ENCODE measurements around the gene CUL4A. TPM values are rescaled to one million over a fixed set of nuclear protein-coding genes. Genes with fewer than 3 reads are reported as not detected.
"Not testable (repeated sequence)": the region's sequence is repeated elsewhere in the genome, so short reads cannot be mapped to it uniquely, and the experiment has no call there.

CUL4A gene
- total RNA-seq, 2 experiments from 2014 or later: 54.6 to 56.6 TPM

- H3K9me3 ChIP-seq (ENCODE audit: control insufficient read depth in 1 of 2, insufficient read depth in 1 of 2, low read length in 2 of 2): no peaks in the 10 kb centered on the region
- H3K9me3 Mint-ChIP-seq: no peaks in the 10 kb centered on the region
- ATAC-seq (ENCODE audit: poor library complexity): no peak
- ChIA-PET POLR2A (no interaction called here), CTCF (no interaction called here)
- no peak for DNase-seq
- H3K4me3 ChIP-seq (ENCODE audit: low read length): no peak overlapping the region
- H3K27me3 ChIP-seq (ENCODE audit: control insufficient read depth in 1 of 2, insufficient read depth in 2 of 2, low read length in 2 of 2): no peaks in the 10 kb centered on the region
- no peaks in the 10 kb centered on the region for H3K27me3 Mint-ChIP-seq
- intact Hi-C loops (cut with DNase I, micrococcal nuclease): no loop called here
- H3K36me3 Mint-ChIP-seq (ENCODE audit: low read depth): peaks cover 91% of the 10 kb centered on the region
- no peaks in the 10 kb centered on the region for H3K4me1 ChIP-seq (ENCODE audit: insufficient read depth, low read length)
- H3K27ac ChIP-seq (ENCODE audit: low read depth in 1 of 2, low read length in 2 of 2): no peak overlapping the region
- H3K4me1 Mint-ChIP-seq (ENCODE audit: low read depth): no peaks in the 10 kb centered on the region
- H3K27ac Mint-ChIP-seq: no peak overlapping the region
- no peak for TF ChIP-seq CTCF (IDR thresholded peaks at IDR 0.05)
- H3K4me3 Mint-ChIP-seq: no peak overlapping the region
- H3K36me3 ChIP-seq (ENCODE audit: insufficient read depth, low read length): peaks cover 82% of the 10 kb centered on the region
Measured at GRCh38 chr13:113239986-113240385, 30.6 kb downstream of the CUL4A start.

- H3K27ac Mint-ChIP-seq; CTCF ChIA-PET; H3K4me1 ChIP-seq (ENCODE audit: insufficient read depth, low read length); DNase-seq; H3K27me3 Mint-ChIP-seq; ATAC-seq (ENCODE audit: poor library complexity); H3K27ac ChIP-seq (ENCODE audit: low read depth in 1 of 2, low read length in 2 of 2); H3K4me3 ChIP-seq (ENCODE audit: low read length); H3K9me3 Mint-ChIP-seq; H3K4me1 Mint-ChIP-seq (ENCODE audit: low read depth); POLR2A ChIA-PET; H3K27me3 ChIP-seq (ENCODE audit: control insufficient read depth in 1 of 2, insufficient read depth in 2 of 2, low read length in 2 of 2); intact Hi-C loops (cut with DNase I, micrococcal nuclease); H3K9me3 ChIP-seq (ENCODE audit: control insufficient read depth in 1 of 2, insufficient read depth in 1 of 2, low read length in 2 of 2); H3K4me3 Mint-ChIP-seq: not testable (repeated sequence)
- peaks cover 91% of the 10 kb centered on the region for H3K36me3 Mint-ChIP-seq (ENCODE audit: low read depth)
- H3K36me3 ChIP-seq (ENCODE audit: insufficient read depth, low read length): peaks cover 88% of the 10 kb centered on the region
Measured at GRCh38 chr13:113241623-113242022, 32.2 kb downstream of the CUL4A start.

- H3K4me3 ChIP-seq (ENCODE audit: low read length): no peak overlapping the region
- POLR2A ChIA-PET: no interaction called here
- peaks cover 99% of the 10 kb centered on the region for H3K36me3 Mint-ChIP-seq (ENCODE audit: low read depth)
- H3K27me3 Mint-ChIP-seq: no peaks in the 10 kb centered on the region
- H3K27ac Mint-ChIP-seq: no peak overlapping the region
- no peaks in the 10 kb centered on the region for H3K9me3 Mint-ChIP-seq
- no peak for TF ChIP-seq CTCF (IDR thresholded peaks at IDR 0.05)
- intact Hi-C loops (cut with DNase I, micrococcal nuclease): no loop called here
- no peaks in the 10 kb centered on the region for H3K4me1 ChIP-seq (ENCODE audit: insufficient read depth, low read length)
- H3K27ac ChIP-seq (ENCODE audit: low read depth in 1 of 2, low read length in 2 of 2): no peak overlapping the region
- CTCF ChIA-PET: no interaction called here
- no peaks in the 10 kb centered on the region for H3K9me3 ChIP-seq (ENCODE audit: control insufficient read depth in 1 of 2, insufficient read depth in 1 of 2, low read length in 2 of 2)
- no peaks in the 10 kb centered on the region for H3K27me3 ChIP-seq (ENCODE audit: control insufficient read depth in 1 of 2, insufficient read depth in 2 of 2, low read length in 2 of 2)
- H3K4me1 Mint-ChIP-seq (ENCODE audit: low read depth): no peaks in the 10 kb centered on the region
- ATAC-seq (ENCODE audit: poor library complexity): no peak
- no peak for DNase-seq
- H3K36me3 ChIP-seq (ENCODE audit: insufficient read depth, low read length): peaks cover 92% of the 10 kb centered on the region
- no peak overlapping the region for H3K4me3 Mint-ChIP-seq
Measured at GRCh38 chr13:113243847-113244246, 34.4 kb downstream of the CUL4A start.
